HG02970 (cell line): ENCODE results near the gene KHDRBS2.

Experiments used
- ATAC-seq: cut with Tn5 transposase; IDR thresholded peaks from one replicate; pipeline ENCODE4 v1.9.1; 2021; ENCODE audit warnings: mild to moderate bottlenecking, moderate library complexity, moderate number of reproducible peaks; ENCODE audit not compliant: unreplicated experiment, low FRiP score

KHDRBS2 gene

DNA sequence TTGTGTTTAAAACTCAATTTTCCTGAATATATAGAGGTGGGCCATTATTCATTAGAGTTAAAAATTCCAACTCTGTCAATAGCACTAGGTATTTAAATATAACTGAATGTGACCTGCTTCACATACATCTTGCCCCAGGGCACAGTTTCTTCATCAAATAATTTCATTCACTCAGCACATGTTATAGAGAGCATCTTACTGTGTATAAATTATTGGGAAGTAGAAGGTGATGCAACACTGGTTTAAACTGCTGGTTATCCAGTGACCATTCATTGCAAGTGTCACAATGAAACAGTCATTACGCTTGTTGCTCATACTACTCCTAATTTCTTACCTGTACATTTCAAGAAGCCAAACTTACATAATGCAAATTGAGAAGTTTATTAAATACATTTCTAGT, 93.4 kb downstream of the KHDRBS2 start:
- ATAC-seq = no peak

- ATAC-seq = no peak
Measured at GRCh38 chr6:62175195-62175594, 110.8 kb downstream of the KHDRBS2 start.

- no peak for ATAC-seq
Measured at GRCh38 chr6:62174548-62174947, 111.5 kb downstream of the KHDRBS2 start.

GRCh38 chr6:62167736-62168135, 118.3 kb downstream of the KHDRBS2 start:
- ATAC-seq = no peak

- ATAC-seq = no peak
Measured at GRCh38 chr6:62162858-62163257, 123.2 kb downstream of the KHDRBS2 start.

GRCh38 chr6:62152796-62153195, 133.2 kb downstream of the KHDRBS2 start:
- no peak for ATAC-seq

DNA sequence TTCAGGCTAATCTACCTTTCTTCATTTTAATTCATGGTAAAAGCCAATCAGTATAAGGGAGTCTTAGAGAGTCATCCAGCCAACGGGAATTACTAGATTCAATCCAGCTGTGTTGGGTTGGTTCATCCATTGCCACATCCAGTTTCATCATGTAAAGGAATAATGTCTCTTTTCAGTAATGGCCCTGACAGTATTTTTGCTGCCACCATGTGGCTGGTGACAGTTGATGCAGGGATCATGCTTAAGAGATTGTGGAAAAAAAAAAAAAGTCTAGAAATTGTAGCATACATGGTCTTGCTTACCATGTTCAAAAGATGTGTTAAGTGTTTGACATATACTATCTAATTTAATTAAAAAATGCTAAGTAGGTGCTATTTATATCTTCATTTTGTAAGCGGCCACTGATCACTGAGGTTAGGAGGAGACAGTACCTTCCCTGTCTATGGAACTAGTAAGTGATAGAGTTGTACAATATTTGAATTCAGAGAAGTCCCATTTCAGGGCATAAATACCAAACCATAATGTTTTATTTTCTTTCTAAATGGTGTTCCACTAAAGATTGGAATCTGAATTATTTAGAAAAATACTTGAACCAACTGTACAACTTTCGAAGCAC, 135.9 kb downstream of the KHDRBS2 start:
- ATAC-seq = no peak

GRCh38 chr6:62146954-62147853, 138.8 kb downstream of the KHDRBS2 start:
- no peak for ATAC-seq

DNA sequence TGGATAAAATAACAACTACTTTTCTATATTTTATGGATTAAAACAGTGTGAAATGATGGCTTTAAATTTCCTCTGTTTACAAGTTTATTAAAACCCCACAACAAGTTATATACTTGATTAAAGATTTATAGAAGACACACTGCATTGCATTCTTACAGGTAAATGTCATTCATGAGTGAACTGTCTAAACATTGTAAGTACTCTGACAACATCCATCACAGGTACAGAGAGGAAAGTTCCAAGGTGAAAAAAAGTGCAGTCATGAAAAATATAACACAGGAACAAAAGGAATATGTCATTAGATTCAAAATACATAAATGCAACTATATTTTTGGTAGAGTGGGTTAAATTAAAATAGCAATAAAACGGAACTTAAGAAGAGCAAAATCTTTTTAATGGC, 156.9 kb downstream of the KHDRBS2 start:
- ATAC-seq = no peak

- no peak for ATAC-seq
Measured at GRCh38 chr6:62119401-62119800, 166.6 kb downstream of the KHDRBS2 start.

GRCh38 chr6:62103186-62103859, 182.7 kb downstream of the KHDRBS2 start:
- ATAC-seq = no peak

GRCh38 chr6:62102387-62102786, 183.6 kb downstream of the KHDRBS2 start:
- ATAC-seq = no peak

DNA sequence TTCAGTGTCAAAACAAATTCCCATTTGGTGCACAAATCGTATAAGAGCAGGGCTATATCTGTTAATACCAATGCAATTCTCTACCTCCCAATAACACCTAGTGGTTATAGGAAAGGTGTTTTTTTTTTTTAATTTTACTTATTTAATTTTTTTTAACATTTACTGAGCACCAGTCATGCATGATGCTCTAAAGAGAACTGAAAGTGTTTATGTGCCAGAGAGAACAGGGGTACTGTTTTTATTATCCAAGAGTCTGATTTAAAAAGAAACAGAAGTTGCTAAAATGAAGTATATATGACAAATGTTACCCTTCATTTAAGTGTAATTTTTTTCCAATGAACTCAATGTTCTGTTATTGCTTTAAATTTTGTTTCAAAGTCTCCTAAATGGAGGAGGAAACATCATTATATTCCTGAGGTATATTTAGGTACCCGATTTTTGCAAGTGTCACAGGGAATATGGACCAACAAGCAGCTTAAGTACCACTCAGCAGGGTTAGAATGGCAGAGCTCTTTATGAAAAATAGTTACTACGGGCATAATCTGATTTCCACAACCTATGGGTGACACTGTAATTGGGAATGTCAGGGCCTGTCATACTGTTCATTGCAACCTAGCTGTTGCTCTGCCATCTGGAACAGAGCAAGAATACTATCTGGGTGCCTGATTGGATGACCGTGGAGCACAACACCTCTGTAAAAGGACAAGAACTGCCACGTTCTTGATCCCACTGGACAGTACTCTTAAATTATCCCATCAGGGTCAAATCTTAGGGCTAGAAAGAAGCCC, 195.4 kb downstream of the KHDRBS2 start:
- ATAC-seq = no peak

DNA sequence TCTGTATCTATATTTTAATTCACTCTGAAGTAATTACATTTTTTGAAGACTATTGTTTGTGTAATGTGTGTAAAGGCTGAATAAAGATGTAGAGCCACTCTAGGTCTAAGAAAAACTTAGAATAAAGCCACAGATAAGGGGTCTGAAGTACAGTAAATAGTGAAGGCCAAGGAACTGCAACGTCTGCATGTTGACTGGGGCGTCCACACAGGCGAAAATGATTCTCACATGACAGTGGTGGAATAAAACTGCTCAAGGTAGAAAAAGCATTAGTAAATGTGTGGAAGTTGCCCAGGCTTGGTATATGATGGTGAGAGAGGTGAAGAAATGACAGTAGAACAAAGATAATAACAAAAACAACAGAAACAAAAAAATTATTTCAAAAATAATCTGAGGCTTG, 196.2 kb downstream of the KHDRBS2 start:
- ATAC-seq = no peak

DNA sequence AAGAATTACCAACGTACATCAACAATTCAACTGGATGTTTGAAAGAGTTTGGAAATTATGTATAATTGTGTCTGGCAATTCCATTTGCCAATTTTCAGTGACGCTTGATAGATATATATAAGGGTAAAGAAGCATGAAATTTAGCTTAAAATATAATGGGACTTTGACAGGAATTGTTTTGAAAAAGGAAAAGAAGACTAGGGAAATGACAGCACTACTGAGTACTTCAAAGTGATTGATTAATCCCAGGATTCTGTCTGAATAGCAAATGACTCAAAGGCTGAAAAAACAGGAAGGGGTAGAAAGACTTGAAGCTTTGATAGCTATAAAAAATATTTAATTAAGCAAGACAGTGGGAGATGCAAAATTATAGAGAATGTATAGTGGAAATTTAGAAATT, 200.0 kb downstream of the KHDRBS2 start:
- ATAC-seq = no peak

DNA sequence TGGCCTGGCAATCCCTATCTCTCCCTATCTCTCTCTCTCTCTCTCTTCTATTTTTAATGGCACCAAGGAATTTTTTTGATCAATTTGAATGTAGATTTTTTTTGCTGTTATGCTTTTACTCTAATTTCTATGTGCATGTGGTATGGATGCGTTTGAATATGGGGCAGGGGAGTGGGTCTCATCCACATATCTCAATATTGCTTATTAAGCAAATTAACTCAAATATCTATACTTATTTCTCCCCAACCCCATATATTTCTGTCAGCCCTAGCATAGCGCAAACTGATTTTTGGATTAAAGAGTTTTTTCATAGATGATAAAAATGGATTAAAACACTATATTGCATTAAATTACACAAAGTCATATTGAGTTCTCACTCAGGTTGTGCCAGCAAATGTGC, 210.2 kb downstream of the KHDRBS2 start:
- no peak for ATAC-seq

DNA sequence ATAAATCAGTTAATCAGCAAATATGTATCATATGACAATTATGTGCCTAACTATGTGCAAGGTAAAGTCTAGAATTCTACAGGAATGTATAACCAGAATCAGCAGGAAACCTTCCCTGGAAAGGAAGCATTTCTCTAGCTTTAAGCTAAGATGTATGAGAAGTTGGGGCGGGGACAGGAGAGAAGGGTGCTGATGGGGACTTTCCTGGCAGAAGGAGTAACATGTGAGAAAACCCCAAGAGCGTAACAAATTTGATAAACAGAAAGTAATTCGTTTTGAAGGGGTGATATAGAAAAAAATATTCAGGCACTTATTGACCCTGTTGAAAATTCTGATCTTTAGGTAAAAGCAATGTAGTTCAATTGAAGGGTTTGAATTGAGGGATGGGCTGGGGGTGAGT, 226.1 kb downstream of the KHDRBS2 start:
- ATAC-seq = no peak

DNA sequence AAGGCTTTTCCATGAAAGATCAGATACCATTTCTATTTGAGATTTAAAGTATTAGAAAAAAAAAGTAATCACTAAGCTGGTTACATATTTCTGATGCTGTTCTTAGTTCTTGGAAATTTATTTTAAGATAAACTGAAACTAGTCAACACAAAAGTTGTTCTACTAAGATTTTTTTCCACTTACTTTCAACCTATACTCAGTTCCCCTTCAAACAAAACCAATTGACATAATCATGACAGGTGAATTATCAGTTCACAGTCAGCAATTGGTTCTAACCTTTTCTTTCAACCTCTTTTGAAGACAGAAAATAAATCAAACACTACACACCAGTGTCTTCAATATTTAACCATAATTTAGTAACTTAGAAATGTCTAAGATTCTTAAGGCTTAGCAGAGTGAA, 228.7 kb downstream of the KHDRBS2 start:
- ATAC-seq = no peak

GRCh38 chr6:62045502-62045901, 240.5 kb downstream of the KHDRBS2 start:
- ATAC-seq = no peak

DNA sequence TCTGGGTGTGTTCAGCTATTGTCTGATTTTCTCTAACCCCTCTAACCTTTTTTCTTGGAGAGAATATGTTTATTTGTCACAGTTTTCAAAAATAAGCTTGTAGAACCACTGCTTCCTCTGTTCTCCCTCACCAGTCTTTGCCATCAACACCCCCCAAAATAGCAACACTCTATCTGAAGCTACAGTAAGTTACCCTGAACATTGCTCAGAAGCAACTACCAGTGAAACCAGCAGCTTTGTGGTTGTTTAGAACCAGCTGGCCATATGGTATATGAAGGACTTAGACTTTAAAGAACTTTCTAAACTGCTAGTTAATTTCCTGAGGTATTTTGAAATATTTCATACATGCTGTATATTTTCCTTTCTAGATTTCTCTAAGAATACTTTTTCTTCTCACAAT, 242.9 kb downstream of the KHDRBS2 start:
- ATAC-seq = no peak

GRCh38 chr6:62042429-62042828, 243.6 kb downstream of the KHDRBS2 start:
- no peak for ATAC-seq
